ENCODE results near the gene GJD3.

- TF ChIP-seq POLR2A (IDR thresholded peaks at IDR 0.05) (no peak), EP300 (IDR thresholded peaks at IDR 0.05) (no peak)
- TF ChIP-seq, protein P1, sequence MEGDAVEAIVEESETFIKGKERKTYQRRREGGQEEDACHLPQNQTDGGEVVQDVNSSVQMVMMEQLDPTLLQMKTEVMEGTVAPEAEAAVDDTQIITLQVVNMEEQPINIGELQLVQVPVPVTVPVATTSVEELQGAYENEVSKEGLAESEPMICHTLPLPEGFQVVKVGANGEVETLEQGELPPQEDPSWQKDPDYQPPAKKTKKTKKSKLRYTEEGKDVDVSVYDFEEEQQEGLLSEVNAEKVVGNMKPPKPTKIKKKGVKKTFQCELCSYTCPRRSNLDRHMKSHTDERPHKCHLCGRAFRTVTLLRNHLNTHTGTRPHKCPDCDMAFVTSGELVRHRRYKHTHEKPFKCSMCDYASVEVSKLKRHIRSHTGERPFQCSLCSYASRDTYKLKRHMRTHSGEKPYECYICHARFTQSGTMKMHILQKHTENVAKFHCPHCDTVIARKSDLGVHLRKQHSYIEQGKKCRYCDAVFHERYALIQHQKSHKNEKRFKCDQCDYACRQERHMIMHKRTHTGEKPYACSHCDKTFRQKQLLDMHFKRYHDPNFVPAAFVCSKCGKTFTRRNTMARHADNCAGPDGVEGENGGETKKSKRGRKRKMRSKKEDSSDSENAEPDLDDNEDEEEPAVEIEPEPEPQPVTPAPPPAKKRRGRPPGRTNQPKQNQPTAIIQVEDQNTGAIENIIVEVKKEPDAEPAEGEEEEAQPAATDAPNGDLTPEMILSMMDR (IDR thresholded peaks at IDR 0.05): no peak
These were observed 8.8 kb upstream of the GJD3 start for GRCh38 chr17:40373324-40373723.
